GM18502 (cell line): ENCODE data around the gene IP6K3.

Source experiments
- ATAC-seq: cut with Tn5 transposase; IDR thresholded peaks from one replicate; pipeline ENCODE4 v1.9.1; 2021; ENCODE audit warnings: mild to moderate bottlenecking; ENCODE audit not compliant: unreplicated experiment, poor library complexity

Gene IP6K3

DNA sequence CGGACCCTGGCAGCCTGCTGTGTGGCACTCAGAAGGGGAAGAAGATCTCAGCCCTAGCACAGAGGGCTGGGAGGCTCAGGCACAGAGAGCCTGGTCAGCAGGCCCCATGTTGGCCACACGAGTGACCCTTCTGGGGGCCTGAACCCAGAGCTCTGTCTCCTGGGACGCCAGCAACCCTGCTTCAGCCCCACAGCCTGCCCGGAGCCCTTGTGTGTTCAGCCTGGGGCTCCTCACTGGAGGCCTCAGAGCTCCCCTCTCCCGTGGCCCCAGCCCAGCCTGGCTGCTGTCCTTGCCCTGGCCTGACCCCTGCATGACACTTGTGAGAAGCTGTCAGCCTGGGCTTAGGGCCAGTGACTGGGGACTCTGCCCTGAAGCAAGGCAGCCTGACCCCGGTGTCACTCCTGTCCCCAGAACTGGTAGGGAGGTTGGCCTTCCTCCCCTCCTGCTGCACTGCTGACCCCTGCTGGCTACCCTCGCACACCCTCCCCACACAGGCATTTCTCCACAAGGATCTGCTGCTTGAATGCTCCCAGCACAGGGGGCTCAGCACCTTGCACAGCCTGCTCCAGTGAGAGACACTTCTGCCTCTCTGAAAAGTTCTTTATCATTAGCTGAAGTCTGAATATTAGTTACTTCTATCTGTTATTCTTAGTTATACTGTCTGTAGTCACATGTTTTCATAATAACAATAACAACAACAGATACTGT lies 15.4 kb upstream of the IP6K3 start:
- ATAC-seq: no peak

DNA sequence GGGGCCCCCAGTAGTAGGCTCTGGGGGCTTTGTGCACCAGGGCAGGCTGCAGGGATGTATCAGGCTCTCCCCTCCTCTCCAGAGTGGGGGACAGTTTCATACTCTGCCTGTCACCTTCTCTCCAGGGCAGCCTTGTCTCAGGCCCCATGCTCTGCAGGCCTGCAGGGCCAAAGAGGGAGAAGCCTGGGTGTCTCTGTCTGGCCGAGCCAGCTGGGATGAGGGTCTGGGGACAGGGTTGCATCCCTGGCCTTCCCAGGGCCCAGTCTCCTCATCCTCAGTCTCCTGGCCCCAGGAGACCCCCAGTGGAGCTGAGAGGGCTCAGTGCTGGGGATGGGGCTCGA lies 14.8 kb upstream of the IP6K3 start:
- ATAC-seq: no peak

DNA sequence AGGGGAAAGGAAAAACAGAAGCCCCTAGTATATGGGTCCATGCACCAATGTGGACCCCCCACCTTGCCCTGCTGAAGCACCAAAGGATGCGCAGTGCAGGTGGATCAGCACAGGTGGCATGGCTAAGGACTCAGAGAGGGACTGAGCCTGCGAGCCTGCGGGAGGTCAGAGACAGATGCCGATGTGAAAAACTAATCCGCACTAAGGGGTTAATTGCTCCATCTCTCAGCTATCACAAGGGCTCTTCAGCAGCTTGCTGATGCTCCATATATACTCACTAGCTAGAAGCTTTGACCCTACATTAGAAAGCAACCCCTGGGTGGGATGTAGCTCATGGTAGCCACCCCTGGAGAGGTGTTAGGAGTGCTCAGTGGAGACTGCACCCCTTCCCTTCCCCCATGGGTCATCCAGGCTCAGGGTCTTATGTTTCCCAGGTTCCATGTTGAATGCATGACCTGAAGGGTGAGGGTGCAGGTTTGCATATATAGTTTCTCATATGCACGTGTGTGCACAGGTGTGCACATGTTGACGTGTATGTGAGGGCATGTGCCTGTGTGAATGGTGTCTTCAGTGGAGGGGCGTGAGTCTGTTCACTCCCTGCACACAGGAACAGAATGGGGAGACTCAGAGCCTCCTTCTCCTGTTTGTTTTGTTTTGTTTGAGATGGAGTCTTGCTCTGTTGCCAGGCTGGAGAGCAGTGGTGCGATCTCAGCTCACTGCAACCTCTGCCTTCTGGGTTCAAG lies 13.4 kb upstream of the IP6K3 start:
- no peak for ATAC-seq

DNA sequence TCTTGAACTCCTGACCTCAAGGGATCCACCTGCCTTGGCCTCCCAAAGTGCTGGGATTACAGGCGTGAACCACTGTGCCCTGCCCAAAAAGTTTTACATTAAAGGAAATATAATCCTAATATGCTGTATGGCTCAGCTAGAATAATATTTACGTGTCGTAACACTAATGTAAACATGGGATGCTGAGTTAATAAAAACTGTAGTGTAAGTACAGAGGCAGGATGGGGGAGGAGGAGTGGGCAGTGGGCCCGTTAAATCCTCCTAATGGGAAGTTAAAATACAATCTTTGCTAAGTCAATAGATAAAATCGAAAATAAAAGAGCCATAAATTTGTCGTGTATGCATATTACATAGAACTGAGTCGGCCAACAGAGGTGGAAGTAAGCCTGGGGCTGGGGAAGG lies 12.1 kb upstream of the IP6K3 start:
- ATAC-seq: no peak

DNA sequence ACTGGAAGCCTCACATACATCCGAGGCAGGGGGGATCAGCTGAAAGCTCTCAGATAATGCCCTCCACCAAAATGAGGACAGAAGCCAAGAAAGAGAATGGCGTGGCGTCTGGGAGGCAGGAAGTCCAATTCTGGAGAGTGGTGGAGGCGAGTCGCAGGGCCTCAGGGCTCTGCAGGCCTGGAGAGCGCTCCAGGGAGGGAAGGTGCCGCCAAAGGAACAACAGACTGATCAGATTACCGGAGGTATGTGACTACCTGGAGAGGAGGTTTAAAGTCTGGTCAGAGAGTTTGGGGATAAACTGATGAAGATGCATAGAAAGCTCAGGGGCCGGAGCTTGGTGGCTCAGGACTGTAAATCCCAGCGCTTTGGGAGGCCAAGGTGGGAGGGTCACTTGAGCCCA lies 11.2 kb upstream of the IP6K3 start:
- ATAC-seq: no peak

DNA sequence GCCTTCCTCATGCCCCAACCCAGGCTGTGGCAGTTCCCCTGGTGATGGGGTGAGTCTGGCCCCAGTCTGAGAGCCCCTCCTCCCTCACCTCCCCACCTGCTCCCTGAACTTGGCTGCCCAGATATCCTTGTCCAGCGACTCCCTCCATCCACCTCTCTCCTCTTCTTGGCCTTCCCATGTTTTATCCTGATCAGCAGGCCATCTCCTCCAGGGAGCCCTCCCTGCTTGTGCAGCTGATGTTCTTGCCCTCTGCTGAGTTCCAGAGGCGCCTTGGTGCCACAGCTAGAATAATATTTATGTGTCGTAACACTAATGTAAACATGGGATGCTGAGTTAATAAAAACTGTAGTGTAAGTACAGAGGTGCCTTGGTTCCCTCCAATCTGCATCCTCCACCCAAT lies 10.4 kb upstream of the IP6K3 start:
- no peak for ATAC-seq

DNA sequence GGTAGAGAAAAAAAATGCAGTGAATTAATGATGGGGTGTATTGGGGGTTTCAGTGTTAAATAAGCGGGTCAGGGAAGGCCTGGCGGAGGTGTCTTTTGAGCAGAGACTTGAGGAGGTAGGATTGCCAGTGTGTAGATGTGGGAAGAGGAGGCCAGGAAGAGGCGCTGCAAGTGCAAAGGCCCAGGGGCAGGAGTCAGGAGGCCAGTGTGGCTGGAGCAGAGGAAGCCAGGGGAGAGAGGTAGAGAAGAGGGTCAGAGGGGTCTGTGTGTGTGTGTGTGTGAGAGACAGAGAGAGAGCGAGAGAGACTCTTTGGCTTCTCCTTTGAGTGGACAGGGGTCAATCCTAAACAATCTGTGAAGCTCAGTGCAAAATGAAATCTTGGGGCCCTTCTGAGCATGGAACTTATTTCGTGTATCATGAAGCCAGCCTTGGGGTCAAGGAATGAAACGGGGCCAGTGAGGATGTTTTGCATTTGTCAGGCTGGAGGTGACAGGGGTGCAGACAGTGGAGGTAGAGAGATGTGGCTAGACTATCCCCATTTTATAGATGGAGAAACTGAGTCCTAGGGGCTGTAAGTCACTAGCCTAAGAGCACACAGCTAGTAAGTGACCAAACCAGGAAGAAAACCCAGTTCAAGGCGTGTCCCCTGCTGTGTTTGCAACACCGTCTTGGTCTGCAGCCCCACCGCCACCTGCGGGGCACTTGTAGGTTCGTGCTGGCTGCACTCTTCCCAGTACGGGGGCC lies 9.7 kb upstream of the IP6K3 start:
- ATAC-seq: no peak

GRCh38 chr6:33755070-33755869 lies 8.6 kb upstream of the IP6K3 start:
- no peak for ATAC-seq

DNA sequence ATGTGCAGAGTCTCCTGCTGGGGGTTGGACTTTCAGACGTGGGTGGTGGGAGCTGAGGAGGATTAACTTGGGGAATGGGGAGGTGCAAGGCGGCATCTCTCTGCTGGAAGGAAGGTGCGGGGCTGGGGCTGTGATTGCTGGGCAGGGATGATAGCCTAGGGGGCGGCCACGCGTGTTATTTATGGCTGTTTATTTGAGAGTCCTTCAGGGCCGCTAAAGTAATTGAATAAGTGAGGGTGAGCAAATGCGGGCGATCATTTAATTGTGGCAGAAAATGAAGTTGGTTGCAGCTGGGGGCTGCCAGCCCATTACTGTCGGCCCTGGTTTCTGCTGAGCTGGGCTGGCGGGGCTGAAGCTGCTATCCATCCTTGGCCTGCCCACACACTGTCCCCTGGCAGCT lies 7.5 kb upstream of the IP6K3 start:
- no peak for ATAC-seq

DNA sequence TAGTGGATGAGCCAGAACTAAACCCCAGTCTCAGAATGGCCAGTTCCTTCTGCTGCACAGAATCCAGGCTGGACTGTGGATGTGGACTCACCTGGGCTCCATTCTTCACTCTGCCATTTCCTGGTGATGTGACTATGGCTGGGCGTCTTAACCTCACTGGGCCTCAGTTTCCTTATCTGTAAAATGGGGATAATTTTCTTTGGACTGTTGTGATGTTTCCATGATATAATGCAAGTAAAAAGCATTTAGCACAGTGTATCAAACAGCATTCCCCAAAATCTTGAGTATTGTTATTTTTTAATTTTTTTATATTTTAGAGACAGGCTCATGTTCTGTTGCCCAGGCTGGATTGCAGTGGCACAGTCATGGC lies 5.9 kb upstream of the IP6K3 start:
- no peak for ATAC-seq

DNA sequence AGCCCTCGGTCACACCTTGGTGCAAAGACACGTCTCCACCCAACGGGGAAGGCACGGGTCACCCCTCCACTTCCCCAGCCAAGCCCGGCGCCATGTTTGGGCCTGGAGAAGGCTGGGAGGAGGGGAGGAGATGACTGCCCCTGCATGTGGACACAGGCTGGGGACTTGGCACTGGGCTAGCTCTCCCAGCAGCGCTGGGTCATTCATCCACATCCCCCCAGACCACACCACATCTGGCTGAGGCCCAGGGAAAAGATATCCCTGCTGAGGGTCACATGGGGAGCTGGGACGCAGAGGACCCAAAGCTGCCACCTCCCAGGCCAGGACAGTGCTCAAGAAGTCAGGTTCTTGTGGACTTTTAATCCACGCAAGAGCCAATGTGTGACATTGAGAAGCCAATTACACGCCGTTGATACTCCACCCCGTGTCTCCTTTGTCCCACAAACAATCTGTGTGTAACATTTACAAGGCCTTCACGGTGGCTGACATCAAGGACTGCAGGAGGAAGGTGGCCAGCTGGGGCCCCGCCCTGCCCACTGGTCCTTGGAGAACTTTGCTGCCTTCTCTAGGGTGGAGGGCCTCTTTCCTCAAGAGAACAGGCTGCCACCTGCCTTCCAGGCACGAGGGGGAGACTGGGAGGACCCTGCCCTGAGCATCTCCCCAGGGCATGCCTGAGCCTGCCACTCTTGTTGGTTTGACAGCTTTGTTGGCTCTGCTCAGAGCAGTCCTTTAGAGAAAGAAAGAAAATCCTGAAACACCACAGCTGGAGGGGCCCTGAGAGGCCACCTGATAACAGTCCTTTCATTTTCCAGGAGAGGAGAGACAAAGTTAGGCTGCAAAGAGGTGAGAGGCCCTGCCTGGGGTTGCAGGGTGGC lies 5.3 kb upstream of the IP6K3 start:
- ATAC-seq: no peak

- ATAC-seq: no peak
Observed at GRCh38 chr6:33750244-33750991, 3.7 kb upstream of the IP6K3 start.

GRCh38 chr6:33749401-33749800 lies 2.7 kb upstream of the IP6K3 start:
- ATAC-seq: no peak

- ATAC-seq: no peak
Observed at GRCh38 chr6:33748841-33749240, 2.1 kb upstream of the IP6K3 start.

DNA sequence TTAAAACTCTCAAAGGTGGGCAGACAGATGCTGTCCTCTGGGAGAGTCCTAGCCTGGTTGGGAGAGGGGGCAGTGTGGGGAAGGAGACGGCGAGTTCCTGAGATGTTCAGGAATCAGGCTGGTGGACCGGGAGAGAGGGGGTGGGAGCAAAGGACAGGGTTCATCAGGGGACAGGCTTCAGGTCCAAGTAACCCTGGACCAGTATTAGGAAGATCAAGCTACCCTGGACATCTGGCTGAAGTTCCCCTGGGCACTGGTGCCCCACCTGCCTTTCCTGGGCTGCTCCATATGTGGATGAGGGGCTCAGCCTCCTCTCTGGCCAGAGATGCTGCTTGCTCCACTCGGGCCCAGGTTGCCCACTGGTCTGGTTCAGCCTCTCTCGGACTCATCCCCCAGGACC lies 1.1 kb upstream of the IP6K3 start:
- no peak for ATAC-seq

- ATAC-seq: no peak
Observed at GRCh38 chr6:33746036-33746600, 587 bp downstream of the IP6K3 start.

- ATAC-seq: no peak
Observed at GRCh38 chr6:33745548-33745947, 1.2 kb downstream of the IP6K3 start.

DNA sequence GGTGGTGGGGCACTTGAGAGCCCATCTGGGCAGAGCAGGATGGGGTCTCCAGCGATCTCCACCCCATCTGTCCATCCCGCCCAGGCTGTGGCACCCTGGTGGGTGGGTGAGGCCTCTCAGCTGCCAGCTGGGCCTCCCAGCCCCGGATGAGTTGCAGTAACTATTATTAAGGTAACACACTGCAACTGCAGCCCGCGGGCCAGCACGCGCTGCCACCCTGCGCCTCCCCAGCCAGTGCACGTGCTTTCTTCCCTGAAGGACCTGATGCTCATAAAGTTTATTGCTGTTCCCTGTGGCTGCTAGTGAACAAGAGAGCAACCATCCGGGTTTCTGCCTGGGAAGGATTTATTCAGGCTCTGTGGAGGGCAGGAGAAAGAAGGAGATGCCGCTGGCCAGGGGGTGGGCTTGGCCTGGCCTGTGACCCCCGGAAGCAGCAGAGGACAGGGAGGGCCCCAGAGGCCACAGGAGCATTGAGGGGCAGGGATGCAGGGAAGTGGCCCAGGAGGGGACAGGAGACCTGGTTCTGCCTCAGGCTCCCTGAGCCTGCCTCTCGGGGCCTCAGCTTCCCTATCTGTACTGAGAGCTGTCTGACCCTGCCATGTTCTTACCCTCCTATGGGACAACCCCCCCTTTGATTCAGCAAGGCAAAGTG lies 1.7 kb downstream of the IP6K3 start:
- ATAC-seq: no peak
